Heart left ventricle (tissue), 13 donors: Measurements from ENCODE around the gene SUPT4H1.

Experiments
- POLR2A ChIP-seq, 2 donors: fragments of 450-650 bp; IDR thresholded peaks; one replicate each; pipeline ENCODE4 v1.6.1; 2017; ENCODE audit warnings: antibody characterized with exemption in 2 of 2, mild to moderate bottlenecking in 2 of 2, moderate library complexity in 2 of 2
- TF ChIP-seq, protein P1 (sequence below), 12 donors: fragments of 200-600 bp; sonication (generic) in 4 of 12; IDR thresholded peaks; one replicate each; pipeline versions ENCODE4 v1.5.0 to v1.8.0; 2018 to 2022; ENCODE audit warnings: antibody characterized with exemption in 12 of 12, mild to moderate bottlenecking in 5 of 12
- donor health status: ischemic (EF 13 %, LVEDD 7.1; RV severe dilation, severe dysfunction).
- donor health status: DM: no; HTN: yes; CAD: no.
- donor health status: DM: no; HTN: no; CAD: no.
- donor health status: ischemic (EF 25% LVEDD 6.9; RV normal size, moderate dysfunction).
- donor health status: ischemic (EF 25% LVEDD 5.7; RV mildly dilated, moderate dysfunction).
- donor health status: ischemic (EF 35%, LVEDD 5.7; RV mildly dilated, moderate dysfunction).
- donor health status: nonischemic (EF 11% LVEDD 7.7; RV severe dilation, severe dysfunction).
- donor health status: DM: yes; HTN: yes; CAD: no.
- donor health status: PGD.
- donor health status: ischemic (EF 29% LVEDD 5.4; RV normal size, mild dysfunction).
- donor health status: nonischemic (EF 23%, LVEDD 6.1; RV moderate dilation, normal function).

DNA sequence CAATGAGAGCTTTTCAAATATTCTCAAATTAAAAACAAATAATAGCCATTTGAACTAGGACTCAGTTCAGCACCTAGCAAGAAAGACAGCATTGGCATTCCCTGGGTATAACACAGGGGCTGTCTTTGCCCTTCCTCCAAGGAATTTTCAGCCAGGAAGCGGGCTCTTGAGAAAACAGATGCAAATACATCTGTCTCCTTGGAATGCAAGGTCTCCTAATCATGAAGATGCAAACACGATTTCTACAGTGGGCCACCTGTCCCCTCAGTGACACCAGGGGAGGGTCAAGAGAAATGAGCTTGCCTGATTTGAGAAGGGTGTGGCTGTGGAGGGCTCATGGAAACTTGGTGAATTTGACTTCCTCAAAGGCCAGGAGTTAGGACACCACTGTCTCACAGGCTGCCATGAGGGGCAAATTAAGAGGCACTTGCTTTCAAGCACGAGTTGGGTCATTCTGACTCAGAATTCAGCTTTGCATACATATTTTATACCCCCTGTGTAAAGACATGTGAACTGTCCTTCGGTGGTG, 24.5 kb upstream of the SUPT4H1 start:
- TF ChIP-seq, protein P1, sequence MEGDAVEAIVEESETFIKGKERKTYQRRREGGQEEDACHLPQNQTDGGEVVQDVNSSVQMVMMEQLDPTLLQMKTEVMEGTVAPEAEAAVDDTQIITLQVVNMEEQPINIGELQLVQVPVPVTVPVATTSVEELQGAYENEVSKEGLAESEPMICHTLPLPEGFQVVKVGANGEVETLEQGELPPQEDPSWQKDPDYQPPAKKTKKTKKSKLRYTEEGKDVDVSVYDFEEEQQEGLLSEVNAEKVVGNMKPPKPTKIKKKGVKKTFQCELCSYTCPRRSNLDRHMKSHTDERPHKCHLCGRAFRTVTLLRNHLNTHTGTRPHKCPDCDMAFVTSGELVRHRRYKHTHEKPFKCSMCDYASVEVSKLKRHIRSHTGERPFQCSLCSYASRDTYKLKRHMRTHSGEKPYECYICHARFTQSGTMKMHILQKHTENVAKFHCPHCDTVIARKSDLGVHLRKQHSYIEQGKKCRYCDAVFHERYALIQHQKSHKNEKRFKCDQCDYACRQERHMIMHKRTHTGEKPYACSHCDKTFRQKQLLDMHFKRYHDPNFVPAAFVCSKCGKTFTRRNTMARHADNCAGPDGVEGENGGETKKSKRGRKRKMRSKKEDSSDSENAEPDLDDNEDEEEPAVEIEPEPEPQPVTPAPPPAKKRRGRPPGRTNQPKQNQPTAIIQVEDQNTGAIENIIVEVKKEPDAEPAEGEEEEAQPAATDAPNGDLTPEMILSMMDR (IDR thresholded peaks at IDR 0.05) = no peak
- TF ChIP-seq POLR2A (IDR thresholded peaks at IDR 0.05) = no peak
